ENCODE results near the gene C1QTNF7.

DNA sequence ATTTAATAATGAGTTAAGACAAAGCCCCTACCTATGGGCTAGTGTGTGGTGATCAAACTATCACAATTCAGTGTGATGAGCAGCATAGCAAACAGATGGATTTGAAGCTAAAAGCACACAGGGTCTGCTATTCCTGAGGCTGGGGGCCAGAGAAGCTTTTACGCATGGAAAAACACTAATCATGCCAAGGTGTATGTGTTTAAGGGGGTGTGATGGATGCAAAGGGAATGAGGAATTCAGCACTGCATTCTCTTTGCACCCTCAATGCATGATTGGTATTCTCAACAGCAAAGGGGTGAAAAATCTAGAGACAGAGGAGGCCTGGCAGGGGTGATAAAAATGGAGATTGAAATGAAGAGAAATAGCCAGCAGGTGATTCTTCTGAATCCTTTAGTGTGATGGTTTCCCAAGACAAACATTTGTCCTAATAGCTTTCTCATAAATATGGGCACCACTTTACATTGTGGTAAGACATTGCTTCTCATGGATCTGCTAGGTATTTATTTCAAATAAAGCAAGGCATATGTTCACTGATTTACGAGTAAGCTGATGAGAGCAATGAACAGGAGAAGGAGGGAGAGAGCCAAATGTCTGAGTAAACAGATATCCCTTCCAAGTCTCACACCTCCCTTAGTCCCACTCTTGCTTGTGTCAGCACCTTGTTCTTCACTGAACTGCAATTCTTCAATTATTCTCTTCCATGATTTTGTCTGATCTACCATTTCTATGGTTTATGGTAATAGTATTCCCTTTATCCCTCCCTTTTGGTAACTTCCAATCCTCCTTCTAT, 15.7 kb downstream of the C1QTNF7 start:
- TF ChIP-seq, protein P1, sequence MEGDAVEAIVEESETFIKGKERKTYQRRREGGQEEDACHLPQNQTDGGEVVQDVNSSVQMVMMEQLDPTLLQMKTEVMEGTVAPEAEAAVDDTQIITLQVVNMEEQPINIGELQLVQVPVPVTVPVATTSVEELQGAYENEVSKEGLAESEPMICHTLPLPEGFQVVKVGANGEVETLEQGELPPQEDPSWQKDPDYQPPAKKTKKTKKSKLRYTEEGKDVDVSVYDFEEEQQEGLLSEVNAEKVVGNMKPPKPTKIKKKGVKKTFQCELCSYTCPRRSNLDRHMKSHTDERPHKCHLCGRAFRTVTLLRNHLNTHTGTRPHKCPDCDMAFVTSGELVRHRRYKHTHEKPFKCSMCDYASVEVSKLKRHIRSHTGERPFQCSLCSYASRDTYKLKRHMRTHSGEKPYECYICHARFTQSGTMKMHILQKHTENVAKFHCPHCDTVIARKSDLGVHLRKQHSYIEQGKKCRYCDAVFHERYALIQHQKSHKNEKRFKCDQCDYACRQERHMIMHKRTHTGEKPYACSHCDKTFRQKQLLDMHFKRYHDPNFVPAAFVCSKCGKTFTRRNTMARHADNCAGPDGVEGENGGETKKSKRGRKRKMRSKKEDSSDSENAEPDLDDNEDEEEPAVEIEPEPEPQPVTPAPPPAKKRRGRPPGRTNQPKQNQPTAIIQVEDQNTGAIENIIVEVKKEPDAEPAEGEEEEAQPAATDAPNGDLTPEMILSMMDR (IDR thresholded peaks at IDR 0.05), result no peak
- TF ChIP-seq POLR2A (IDR thresholded peaks at IDR 0.05) (no peak), EP300 (IDR thresholded peaks at IDR 0.05) (no peak)

All from sigmoid colon (tissue), 4 donors.